Neural progenitor cell (in vitro differentiated cells): ENCODE results near the gene TPD52L2.

Source experiments
- EZH2phosphoT487 ChIP-seq: fragments of 200-600 bp; sonication (generic); IDR thresholded peaks from 2 replicates; pipeline ENCODE4 v1.6.1; 2017; ENCODE audit warnings: antibody characterized with exemption
- TF ChIP-seq, protein P1 (sequence below): fragments of 200-600 bp; sonication (generic); IDR thresholded peaks from 2 replicates; pipeline ENCODE4 v1.5.1; 2017; ENCODE audit warnings: antibody characterized with exemption, mild to moderate bottlenecking

DNA sequence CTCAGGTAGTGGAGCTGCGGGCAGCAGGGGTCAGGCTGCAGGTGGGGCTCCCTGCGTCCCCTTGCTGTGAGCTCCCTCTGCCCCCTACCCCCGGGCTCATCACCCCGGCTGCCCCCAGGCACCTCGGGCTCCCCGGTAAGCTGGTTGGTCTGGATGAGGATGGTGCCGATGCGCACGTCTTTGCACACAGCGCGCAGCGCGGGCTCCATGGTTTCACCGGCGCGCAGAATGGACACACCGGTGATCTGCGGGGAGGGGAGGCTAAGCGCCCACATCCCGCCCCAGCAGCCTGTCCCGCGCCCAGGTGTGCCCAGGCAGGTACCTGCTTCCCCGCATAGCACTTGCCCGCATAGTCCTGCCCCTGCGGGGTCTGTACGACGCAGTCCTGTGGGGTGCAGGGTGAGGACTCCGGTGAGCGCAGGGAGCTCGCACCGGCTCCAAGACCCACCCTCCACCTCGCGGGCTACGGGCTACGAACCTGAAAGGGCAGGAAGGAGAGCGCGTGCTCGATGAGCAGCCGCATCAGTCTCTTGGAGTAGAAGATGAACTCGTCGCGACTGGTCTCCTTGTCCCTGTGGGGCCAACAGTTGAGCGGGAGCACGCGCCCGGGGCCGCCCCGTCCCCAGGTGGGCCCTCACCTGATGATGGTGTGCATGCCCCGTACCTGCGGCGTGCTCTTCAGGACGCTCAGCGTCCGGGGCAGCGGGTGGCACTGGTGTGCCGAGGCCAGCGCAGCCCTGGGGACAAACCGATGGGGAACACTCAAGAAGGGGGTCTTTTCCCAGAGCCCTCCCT is 75.6 kb downstream of the TPD52L2 start:
- TF ChIP-seq, protein P1, sequence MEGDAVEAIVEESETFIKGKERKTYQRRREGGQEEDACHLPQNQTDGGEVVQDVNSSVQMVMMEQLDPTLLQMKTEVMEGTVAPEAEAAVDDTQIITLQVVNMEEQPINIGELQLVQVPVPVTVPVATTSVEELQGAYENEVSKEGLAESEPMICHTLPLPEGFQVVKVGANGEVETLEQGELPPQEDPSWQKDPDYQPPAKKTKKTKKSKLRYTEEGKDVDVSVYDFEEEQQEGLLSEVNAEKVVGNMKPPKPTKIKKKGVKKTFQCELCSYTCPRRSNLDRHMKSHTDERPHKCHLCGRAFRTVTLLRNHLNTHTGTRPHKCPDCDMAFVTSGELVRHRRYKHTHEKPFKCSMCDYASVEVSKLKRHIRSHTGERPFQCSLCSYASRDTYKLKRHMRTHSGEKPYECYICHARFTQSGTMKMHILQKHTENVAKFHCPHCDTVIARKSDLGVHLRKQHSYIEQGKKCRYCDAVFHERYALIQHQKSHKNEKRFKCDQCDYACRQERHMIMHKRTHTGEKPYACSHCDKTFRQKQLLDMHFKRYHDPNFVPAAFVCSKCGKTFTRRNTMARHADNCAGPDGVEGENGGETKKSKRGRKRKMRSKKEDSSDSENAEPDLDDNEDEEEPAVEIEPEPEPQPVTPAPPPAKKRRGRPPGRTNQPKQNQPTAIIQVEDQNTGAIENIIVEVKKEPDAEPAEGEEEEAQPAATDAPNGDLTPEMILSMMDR, result no peak
- no peak for TF ChIP-seq EZH2phosphoT487
